SH-SY5Y (cell line): Measurements from ENCODE around the gene POLR3B.

Experiments
- GATA2 ChIP-seq: IDR thresholded peaks from 2 replicates; pipeline ENCODE4 v1.6.1; 2011; ENCODE audit warnings: mild to moderate bottlenecking, low read depth, low read length
- GATA3 ChIP-seq: IDR thresholded peaks from 2 replicates; pipeline ENCODE4 v1.6.1; 2011; ENCODE audit warnings: low read depth, mild to moderate bottlenecking, low read length, moderate library complexity

- no peak for TF ChIP-seq GATA2
- no peak for TF ChIP-seq GATA3
These were observed 142.1 kb downstream of the POLR3B start for GRCh38 chr12:106499628-106500027.
